Stimulated activated CD4-positive, alpha-beta T cell treated with anti-CD3 and anti-CD28 coated beads, Interleukin-12 subunit alpha, Interleukin-12 subunit beta, amount 100 ng/mL, for 4 hours (primary cell): ENCODE results near the gene PPP1CA.
A peak's percentile ranks its signal among the peaks of the same experiment; 100 is the strongest.

Experiments used
- DNase-seq: peaks from one replicate; pipeline ENCODE4 v3.0.0-alpha.2; 2020

Gene PPP1CA

DNA sequence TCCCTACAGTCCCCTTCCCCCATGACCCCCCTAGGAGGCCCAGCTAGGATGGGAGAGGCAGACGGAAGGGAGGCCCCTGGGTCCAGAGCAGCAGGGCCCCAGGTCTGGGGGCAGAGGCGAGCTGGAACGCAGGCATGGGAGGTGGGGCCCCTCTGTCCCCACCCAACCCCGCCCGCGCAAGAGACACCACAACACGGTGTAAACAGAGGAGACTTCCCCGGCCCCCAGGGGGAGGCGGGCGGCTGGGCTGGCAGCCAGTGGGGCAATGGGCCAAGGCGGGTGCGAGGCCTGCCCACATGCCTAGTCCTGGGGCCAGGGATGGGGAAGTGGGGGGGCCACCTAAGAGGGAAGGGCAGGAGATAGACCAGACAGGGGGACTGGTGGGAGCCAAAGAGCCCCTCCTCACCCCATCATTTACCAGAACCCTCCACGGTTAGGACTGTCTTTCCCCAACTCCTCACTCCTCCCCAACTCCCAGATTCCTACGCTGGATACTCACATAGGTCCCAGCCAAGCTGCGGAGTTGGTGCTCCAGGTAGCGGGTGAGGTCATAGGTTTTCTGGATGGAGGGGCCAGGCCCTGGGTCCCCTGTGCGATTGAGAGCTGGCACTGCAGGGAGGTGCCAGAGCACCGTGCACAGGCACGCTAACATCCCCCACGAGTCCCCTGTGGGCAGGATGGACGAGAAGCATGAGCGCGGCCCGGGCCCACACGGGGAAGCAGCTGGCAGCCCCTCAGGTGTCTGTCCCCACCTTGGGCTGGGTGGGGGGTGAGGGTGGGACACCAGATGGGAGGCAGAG is 34.5 kb downstream of the PPP1CA start:
- DNase-seq: no peak

- no peak for DNase-seq
Observed at GRCh38 chr11:67366546-67366945, 35.1 kb downstream of the PPP1CA start.

- DNase-seq: no peak
Observed at GRCh38 chr11:67365736-67366444, 35.8 kb downstream of the PPP1CA start.

DNA sequence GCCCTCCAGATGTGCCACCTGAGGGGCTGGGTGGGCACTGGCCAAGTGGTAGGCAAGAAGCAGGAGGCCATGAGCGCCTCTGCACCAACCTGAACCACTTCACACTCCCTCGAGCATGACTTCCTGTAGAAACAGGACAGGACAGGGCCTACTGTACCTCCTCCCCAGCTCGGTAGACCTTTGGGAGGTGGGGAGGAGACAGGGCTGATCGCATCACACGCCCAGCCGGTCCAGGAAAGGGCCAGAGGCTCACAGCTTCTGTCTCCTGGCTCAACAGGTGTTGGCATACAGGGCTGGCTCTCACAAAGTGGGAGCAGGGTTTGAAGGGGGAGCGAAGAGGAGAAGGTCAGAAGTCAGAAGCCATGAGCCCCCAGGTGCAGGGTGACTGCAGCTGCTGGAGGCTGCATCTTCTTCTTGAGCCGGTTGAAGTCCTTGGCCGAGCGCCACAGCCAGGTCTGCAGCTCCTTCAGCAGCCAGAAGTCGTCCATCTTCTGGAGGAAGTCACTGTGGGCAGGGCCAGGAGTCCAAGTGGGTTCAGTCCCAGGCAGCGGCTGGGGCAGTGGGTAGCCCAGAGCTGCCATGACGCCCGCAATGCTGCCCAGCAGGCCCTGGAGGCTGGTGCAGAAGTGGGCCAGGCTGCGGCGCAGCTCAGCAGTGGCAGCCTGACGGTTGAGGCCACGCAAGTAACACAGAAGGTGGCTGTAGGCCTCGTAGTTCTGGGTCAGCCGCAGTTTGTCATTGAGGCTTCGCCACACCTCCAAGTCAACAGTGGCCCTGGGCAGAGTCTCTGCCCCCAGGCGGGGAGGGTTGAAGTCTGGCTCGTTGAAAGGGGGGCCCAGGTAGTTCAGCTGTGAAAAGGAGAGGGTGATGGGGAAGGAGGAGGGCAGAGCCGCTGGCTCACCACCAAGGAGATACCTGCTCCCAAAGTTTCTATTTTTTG is 36.6 kb downstream of the PPP1CA start:
- no peak for DNase-seq

DNA sequence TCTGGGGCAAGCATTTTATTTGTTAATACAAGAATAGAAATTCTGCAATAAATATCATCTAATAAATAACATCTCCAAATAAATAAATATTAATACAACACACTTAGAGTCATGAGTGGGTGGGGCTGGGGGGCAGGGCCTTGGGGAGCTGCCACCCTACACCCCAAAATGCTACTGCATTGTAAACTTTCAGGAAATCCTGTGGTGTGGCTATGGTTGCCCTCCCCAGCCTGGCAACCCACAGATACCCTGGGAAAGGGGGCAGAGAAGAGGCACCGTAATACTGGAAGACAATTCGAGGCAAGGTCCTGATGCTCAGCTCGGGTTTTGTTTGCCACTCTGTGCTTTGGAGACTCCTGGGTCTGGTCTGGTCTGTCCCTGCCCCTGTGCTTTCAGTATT is 37.5 kb downstream of the PPP1CA start:
- no peak for DNase-seq

- DNase-seq: no peak
Observed at GRCh38 chr11:67357831-67358670, 43.6 kb downstream of the PPP1CA start.

DNA sequence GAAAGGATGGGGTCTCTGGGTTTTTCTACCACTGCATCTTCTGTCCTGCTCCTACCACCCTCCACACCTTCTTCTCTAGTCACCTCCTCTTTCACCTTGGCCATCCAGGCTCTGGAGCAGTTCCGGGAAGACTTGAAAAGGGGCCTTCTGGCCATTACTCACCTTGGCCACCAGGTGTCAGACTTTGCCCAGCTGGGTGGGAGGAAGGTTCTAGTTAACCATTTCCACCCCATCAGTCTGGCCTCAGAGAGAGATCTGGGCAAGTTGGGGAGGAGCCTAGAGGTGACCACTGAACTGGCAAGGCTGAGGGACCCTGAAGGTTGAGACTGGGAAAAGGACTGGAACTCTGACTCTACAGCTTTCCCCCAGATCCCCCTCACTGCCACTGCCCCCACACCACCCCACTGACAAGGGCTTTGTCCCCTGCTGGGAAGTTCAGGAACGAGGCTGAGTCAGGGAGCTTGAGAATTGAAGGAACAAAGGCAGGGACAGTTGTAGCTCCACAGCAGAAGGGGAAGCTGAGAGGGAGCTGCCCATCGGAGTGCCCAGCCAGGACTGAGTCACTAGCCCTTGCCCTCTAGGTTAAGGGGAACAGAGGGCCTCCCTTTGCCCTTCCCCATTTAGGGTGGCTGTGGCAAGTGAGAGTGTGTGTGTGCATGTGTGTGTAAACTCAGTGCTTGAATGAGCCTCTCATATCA is 44.6 kb downstream of the PPP1CA start:
- DNase-seq: peak; percentile 45

GRCh38 chr11:67356387-67356863 is 45.2 kb downstream of the PPP1CA start:
- no peak for DNase-seq

- DNase-seq: no peak
Observed at GRCh38 chr11:67355794-67356386, 45.8 kb downstream of the PPP1CA start.

DNA sequence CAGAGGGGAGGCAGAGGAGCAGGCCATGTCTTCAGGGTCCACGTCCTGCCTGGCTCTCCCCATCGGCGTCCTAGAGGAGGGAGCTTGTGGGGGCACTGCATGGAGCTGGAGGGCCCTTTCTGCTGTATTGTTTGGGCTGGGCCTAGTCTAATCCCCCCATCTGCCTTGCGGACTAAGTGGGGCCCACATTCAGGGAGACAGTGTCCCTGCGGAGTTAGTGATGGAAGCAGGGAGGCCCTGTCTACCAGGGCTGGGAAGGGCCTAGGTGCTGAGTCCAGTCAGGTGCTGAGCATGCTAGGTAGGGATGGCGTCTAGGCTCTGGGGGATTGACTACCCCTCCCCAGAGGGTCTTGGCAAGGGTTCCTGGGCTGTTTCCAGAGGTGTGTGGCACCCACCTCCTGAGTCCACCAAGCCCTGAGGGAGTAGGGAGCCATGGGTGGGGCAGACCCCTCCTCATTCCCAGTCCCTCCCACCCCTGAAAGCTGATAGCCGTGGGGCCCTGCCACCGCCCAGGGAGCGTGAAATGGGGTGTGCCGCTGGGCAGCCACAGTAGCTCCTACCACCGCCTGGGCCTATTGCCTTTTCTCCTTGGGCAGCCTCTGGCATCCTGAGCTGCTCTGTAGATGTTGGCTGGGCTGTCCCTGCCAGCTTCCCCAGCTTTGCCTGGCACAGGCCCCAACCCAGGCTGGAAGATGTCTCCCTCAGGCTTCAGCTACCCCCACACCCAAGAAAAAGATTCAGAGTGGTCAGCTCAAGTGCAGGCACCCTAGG is 46.5 kb downstream of the PPP1CA start:
- no peak for DNase-seq

GRCh38 chr11:67354075-67355022 is 47.3 kb downstream of the PPP1CA start:
- no peak for DNase-seq

DNA sequence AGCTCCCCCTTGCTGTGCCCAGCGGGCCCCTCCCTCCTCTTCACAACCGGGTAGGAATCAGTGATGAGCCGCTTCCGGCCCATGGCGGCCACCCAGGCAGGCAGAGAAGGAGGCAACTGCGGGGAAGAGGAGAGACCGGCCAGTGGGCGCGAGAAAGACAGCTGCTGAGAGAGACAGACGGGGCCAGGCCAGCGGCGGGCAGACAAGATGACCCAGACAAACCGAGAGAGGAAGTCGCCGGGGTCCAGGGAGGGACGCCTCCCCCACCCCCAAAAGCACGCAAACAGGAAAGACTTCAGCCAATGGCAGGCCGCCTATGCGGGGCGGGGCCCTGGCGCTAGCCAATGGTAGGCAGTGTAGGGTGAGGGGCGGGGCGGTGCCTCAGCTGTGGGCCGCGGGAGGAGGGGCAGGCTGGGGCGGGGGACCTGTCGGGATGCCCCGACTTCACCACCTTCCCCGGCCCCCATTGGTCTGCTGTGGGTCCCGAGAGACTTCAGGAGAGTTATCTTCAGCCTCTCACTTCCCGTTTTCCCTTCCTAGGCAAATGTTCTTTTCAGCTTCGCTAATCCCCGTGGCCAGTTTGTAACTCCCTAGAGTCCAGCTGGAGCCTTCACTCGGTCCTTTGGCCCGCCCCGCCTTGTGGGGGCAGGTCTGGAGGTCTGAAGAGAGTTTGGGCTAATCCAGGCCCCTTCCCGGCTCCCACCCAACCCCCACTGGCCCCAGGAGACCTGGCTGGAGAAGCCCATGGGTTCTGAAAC is 48.2 kb downstream of the PPP1CA start, which contains the start of gene POLD4:
Gene POLD4 (minus strand): TSS at position 230 of the 758 bp plus-strand sequence. CDS start 147 bp downstream, at position 83.
- DNase-seq: peak; percentile 95

- no peak for DNase-seq
Observed at GRCh38 chr11:67352546-67353316, 48.9 kb downstream of the PPP1CA start.

DNA sequence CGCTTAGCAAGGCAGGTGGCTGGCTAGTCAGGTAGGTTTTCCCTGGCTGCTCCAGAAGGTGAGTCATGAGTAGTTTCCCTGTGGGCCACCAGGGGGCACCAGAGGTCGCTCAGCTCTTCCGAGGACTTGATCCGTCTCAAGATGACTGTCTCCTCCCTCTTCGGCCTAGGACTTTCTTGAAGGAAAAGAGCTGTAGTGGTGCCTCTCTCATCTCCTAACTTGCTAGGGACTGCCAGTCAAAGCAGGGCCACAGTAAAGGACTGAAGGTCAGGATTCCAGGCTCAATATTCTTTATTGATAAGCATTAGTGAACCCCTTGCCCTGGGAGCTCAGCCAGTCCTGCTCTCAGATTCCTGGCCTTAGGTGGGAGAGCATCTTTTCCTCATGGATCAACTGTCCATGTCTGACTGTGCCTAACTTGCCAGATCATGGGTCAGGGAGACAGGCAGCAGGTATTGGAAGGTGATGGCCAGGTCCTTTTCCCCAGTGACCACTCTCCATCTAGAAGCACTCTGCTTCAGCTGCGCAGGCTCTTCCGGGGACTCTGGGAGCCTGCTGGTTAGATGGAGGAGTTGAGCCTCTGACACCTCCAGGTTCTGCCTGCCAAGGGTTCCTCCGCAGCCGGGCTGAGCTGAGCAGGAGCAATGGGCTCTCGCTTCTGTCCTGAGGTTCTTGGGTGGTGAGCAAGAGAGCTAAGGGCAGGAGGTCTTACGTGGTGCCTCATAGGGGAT is 50.2 kb downstream of the PPP1CA start:
- peak; percentile 63 for DNase-seq

GRCh38 chr11:67349928-67350465 is 51.7 kb downstream of the PPP1CA start:
- no peak for DNase-seq

- DNase-seq: no peak
Observed at GRCh38 chr11:67349457-67349856, 52.2 kb downstream of the PPP1CA start.
